Spleen (tissue), 7 donors: ENCODE results near the gene KIAA1210.

Experiments used
- POLR2A ChIP-seq, 3 donors: fragments of 450-650 bp; IDR thresholded peaks; one replicate each; pipeline ENCODE4 v1.5.1; 2017; ENCODE audit warnings: antibody characterized with exemption in 3 of 3, mild to moderate bottlenecking in 1 of 3
- POLR2AphosphoS5 ChIP-seq, 3 donors: sonication (generic); formaldehyde crosslinking; IDR thresholded peaks; one replicate each; pipeline ENCODE4 v1.5.1; 2017; ENCODE audit warnings: antibody characterized with exemption in 3 of 3
- TF ChIP-seq, protein P1 (sequence below), 11 experiments: fragments of 200-600 bp in 7 of 11; fragments of 450-650 bp in 4 of 11; sonication (generic) in 4 of 11; IDR thresholded peaks in 8 of 11; conservative IDR thresholded peaks in 3 of 11; 1 replicate in 7 of 11; 2 replicates in 4 of 11; pipeline versions ENCODE4 v1.4.0 to v1.8.0; 2016 to 2021; ENCODE audit warnings: antibody characterized with exemption in 11 of 11, inconsistent platforms in 4 of 11, mild to moderate bottlenecking in 1 of 11
- donor health status: DM: no; HTN: no; CAD: no; lungs with moderate emphysema.
- donor health status: DM: no; HTN: no; CAD: no.
- donor health status: DM: no; HTN: no; CAD: no.

DNA sequence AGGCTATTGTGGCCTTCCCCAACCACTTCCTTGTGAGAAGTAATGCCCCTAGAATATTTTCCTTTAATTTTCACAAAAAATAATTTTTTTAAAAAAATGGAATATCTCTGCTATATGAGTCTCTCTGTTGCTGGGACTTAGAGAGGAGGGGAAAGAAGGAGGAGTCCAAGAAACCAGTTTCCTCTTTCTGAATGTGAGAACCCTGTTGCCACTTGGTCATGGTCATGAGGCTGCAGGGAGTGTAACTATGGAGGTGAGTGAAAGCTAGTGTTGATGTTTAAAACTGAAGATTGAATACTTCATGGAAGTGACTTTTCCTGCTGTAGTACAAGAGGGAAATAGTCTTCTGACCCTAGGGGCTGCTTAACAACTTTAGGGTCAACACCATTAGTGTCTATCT is 20.4 kb downstream of the KIAA1210 start:
- TF ChIP-seq POLR2A (IDR thresholded peaks at IDR 0.05) = no peak
- TF ChIP-seq, protein P1, sequence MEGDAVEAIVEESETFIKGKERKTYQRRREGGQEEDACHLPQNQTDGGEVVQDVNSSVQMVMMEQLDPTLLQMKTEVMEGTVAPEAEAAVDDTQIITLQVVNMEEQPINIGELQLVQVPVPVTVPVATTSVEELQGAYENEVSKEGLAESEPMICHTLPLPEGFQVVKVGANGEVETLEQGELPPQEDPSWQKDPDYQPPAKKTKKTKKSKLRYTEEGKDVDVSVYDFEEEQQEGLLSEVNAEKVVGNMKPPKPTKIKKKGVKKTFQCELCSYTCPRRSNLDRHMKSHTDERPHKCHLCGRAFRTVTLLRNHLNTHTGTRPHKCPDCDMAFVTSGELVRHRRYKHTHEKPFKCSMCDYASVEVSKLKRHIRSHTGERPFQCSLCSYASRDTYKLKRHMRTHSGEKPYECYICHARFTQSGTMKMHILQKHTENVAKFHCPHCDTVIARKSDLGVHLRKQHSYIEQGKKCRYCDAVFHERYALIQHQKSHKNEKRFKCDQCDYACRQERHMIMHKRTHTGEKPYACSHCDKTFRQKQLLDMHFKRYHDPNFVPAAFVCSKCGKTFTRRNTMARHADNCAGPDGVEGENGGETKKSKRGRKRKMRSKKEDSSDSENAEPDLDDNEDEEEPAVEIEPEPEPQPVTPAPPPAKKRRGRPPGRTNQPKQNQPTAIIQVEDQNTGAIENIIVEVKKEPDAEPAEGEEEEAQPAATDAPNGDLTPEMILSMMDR (IDR thresholded peaks at IDR 0.05 in 8 of 11, conservative IDR thresholded peaks at IDR 0.05 in 3 of 11) = no peak
- TF ChIP-seq POLR2AphosphoS5 (IDR thresholded peaks at IDR 0.05) = no peak
